ENCODE measurements around the gene CCDC17.

DNA sequence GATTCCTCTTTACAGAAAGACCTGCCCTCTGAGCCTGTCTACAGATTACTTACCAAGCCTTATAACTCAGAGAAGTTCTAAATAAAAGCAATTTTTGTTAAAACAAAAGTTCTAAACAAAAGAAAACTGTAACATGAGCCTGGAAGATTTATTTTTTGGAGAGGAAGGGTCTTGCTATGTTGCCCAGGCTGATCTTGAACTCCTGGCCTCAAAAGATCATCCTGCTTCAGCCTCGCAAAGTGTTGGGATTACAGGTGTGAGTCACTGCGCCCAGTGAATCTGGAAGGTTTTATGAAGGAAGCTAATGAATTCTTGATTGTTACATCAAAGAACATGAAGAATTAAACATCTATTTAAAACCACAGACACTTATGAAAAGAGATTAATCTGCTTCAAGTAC lies 35.4 kb upstream of the CCDC17 start:
- TF ChIP-seq, protein P1, sequence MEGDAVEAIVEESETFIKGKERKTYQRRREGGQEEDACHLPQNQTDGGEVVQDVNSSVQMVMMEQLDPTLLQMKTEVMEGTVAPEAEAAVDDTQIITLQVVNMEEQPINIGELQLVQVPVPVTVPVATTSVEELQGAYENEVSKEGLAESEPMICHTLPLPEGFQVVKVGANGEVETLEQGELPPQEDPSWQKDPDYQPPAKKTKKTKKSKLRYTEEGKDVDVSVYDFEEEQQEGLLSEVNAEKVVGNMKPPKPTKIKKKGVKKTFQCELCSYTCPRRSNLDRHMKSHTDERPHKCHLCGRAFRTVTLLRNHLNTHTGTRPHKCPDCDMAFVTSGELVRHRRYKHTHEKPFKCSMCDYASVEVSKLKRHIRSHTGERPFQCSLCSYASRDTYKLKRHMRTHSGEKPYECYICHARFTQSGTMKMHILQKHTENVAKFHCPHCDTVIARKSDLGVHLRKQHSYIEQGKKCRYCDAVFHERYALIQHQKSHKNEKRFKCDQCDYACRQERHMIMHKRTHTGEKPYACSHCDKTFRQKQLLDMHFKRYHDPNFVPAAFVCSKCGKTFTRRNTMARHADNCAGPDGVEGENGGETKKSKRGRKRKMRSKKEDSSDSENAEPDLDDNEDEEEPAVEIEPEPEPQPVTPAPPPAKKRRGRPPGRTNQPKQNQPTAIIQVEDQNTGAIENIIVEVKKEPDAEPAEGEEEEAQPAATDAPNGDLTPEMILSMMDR (conservative IDR thresholded peaks at IDR 0.05; ENCODE audit: low read depth, low read length) = no peak
- no peak for TF ChIP-seq EZH2 (IDR thresholded peaks at IDR 0.05; ENCODE audit: low read length, unreplicated experiment)
- no peak for TF ChIP-seq EZH2phosphoT487 (IDR thresholded peaks at IDR 0.05; ENCODE audit: borderline replicate concordance, low read length)

Data from PC-3 (cell line).